Rectal smooth muscle tissue (tissue), 1 donor: ENCODE data around the gene POLR2I.

Experiments
- H3K27ac ChIP-seq: one replicate; pipeline ENCODE4 v1.7.0; 2013; ENCODE audit warnings: low read depth, low read length, inconsistent platforms
- H3K27me3 ChIP-seq: one replicate; pipeline ENCODE4 v1.7.0; 2013; ENCODE audit warnings: low read length; ENCODE audit not compliant: control insufficient read depth, insufficient read depth
- H3K36me3 ChIP-seq: one replicate; pipeline ENCODE4 v1.7.0; 2013; ENCODE audit warnings: low read length; ENCODE audit not compliant: control insufficient read depth, insufficient read depth
- H3K4me1 ChIP-seq: one replicate; pipeline ENCODE4 v1.7.0; 2013; ENCODE audit warnings: low read length; ENCODE audit not compliant: control insufficient read depth, insufficient read depth
- H3K4me3 ChIP-seq: one replicate; pipeline ENCODE4 v1.7.0; 2013; ENCODE audit warnings: low read length
- H3K9ac ChIP-seq: one replicate; pipeline ENCODE4 v1.7.0; 2013; ENCODE audit warnings: low read length

The POLR2I gene

GRCh38 chr19:36106441-36106840 is 8.2 kb downstream of the POLR2I start:
- no peak overlapping the region for H3K9ac ChIP-seq
- H3K27ac ChIP-seq = no peak overlapping the region
- H3K27me3 ChIP-seq = no peaks in the 10 kb centered on the region
- no peaks in the 10 kb centered on the region for H3K4me1 ChIP-seq
- no peak overlapping the region for H3K4me3 ChIP-seq
- H3K36me3 ChIP-seq = no peaks in the 10 kb centered on the region

GRCh38 chr19:36103842-36104552 is 10.7 kb downstream of the POLR2I start:
- no peaks in the 10 kb centered on the region for H3K36me3 ChIP-seq
- no peaks in the 10 kb centered on the region for H3K27me3 ChIP-seq
- no peak overlapping the region for H3K4me3 ChIP-seq
- H3K27ac ChIP-seq = no peak overlapping the region
- no peak overlapping the region for H3K9ac ChIP-seq
- no peaks in the 10 kb centered on the region for H3K4me1 ChIP-seq

GRCh38 chr19:36103040-36103626 is 11.5 kb downstream of the POLR2I start:
- H3K36me3 ChIP-seq = no peaks in the 10 kb centered on the region
- no peaks in the 10 kb centered on the region for H3K4me1 ChIP-seq
- H3K27ac ChIP-seq = no peak overlapping the region
- no peak overlapping the region for H3K9ac ChIP-seq
- no peak overlapping the region for H3K4me3 ChIP-seq
- no peaks in the 10 kb centered on the region for H3K27me3 ChIP-seq

- Histone ChIP-seq H3K4me1 (no peaks in the 10 kb centered on the region), H3K4me3 (no peak overlapping the region), H3K27ac (no peak overlapping the region), H3K9ac (no peak overlapping the region), H3K27me3 (no peaks in the 10 kb centered on the region), H3K36me3 (no peaks in the 10 kb centered on the region)
Measured at GRCh38 chr19:36101550-36102327, 12.9 kb downstream of the POLR2I start.

- H3K27me3 ChIP-seq = no peaks in the 10 kb centered on the region
- H3K27ac ChIP-seq = no peak overlapping the region
- H3K4me1 ChIP-seq = no peaks in the 10 kb centered on the region
- H3K4me3 ChIP-seq = no peak overlapping the region
- no peaks in the 10 kb centered on the region for H3K36me3 ChIP-seq
- H3K9ac ChIP-seq = no peak overlapping the region
Measured at GRCh38 chr19:36100476-36100875, 14.2 kb downstream of the POLR2I start.

- Histone ChIP-seq H3K9ac (no peak overlapping the region), H3K4me3 (no peak overlapping the region), H3K4me1 (no peaks in the 10 kb centered on the region), H3K27me3 (no peaks in the 10 kb centered on the region), H3K36me3 (no peaks in the 10 kb centered on the region), H3K27ac (no peak overlapping the region)
Measured at GRCh38 chr19:36099166-36099785, 15.4 kb downstream of the POLR2I start.

- Histone ChIP-seq H3K4me3 (no peak overlapping the region), H3K27ac (no peak overlapping the region), H3K9ac (no peak overlapping the region), H3K4me1 (no peaks in the 10 kb centered on the region), H3K36me3 (no peaks in the 10 kb centered on the region), H3K27me3 (no peaks in the 10 kb centered on the region)
Measured at GRCh38 chr19:36097036-36097435, 17.6 kb downstream of the POLR2I start.

- no peaks in the 10 kb centered on the region for H3K36me3 ChIP-seq
- H3K9ac ChIP-seq = no peak overlapping the region
- H3K27ac ChIP-seq = no peak overlapping the region
- H3K4me1 ChIP-seq = no peaks in the 10 kb centered on the region
- no peak overlapping the region for H3K4me3 ChIP-seq
- H3K27me3 ChIP-seq = no peaks in the 10 kb centered on the region
Measured at GRCh38 chr19:36093687-36094086, 21.0 kb downstream of the POLR2I start.

- H3K36me3 ChIP-seq = no peaks in the 10 kb centered on the region
- H3K4me1 ChIP-seq = no peaks in the 10 kb centered on the region
- no peak overlapping the region for H3K4me3 ChIP-seq
- no peak overlapping the region for H3K27ac ChIP-seq
- H3K9ac ChIP-seq = no peak overlapping the region
- no peaks in the 10 kb centered on the region for H3K27me3 ChIP-seq
Measured at GRCh38 chr19:36093146-36093662, 21.5 kb downstream of the POLR2I start.

GRCh38 chr19:36092566-36092965 is 22.1 kb downstream of the POLR2I start:
- H3K36me3 ChIP-seq = no peaks in the 10 kb centered on the region
- H3K27ac ChIP-seq = no peak overlapping the region
- no peak overlapping the region for H3K4me3 ChIP-seq
- no peak overlapping the region for H3K9ac ChIP-seq
- no peaks in the 10 kb centered on the region for H3K4me1 ChIP-seq
- H3K27me3 ChIP-seq = no peaks in the 10 kb centered on the region

GRCh38 chr19:36090910-36091695 is 23.6 kb downstream of the POLR2I start:
- Histone ChIP-seq H3K9ac (no peak overlapping the region), H3K27me3 (no peaks in the 10 kb centered on the region), H3K4me1 (no peaks in the 10 kb centered on the region), H3K4me3 (no peak overlapping the region), H3K36me3 (no peaks in the 10 kb centered on the region), H3K27ac (no peak overlapping the region)

- H3K4me1 ChIP-seq = no peaks in the 10 kb centered on the region
- no peaks in the 10 kb centered on the region for H3K27me3 ChIP-seq
- no peaks in the 10 kb centered on the region for H3K36me3 ChIP-seq
- H3K4me3 ChIP-seq = no peak overlapping the region
- H3K27ac ChIP-seq = no peak overlapping the region
- H3K9ac ChIP-seq = no peak overlapping the region
Measured at GRCh38 chr19:36089847-36090246, 24.8 kb downstream of the POLR2I start.
